Measurements from ENCODE around the gene SPDYA.

The SPDYA gene

GRCh38 chr2:28767337-28767736 is 43.3 kb upstream of the SPDYA start:
- no peak overlapping the region for H4K8ac ChIP-seq (ENCODE audit: low read depth, low read length)
- H3K14ac ChIP-seq (ENCODE audit: low read length), result no peak overlapping the region
- no peak overlapping the region for H2BK12ac ChIP-seq (ENCODE audit: low read length)
- H3K27me3 ChIP-seq (ENCODE audit: insufficient read depth, low read length), result no peaks in the 10 kb centered on the region
- no peak overlapping the region for H2BK5ac ChIP-seq (ENCODE audit: low read depth, low read length, poor library complexity)
- peaks cover 26% of the 10 kb centered on the region for H3K79me2 ChIP-seq (ENCODE audit: control insufficient read depth, insufficient read depth, low read length, poor library complexity)
- H3K4me2 ChIP-seq (ENCODE audit: low read length), result no peak overlapping the region
- H3K23ac ChIP-seq (ENCODE audit: low read length), result no peak overlapping the region
- peak overlapping the region; percentile 2 for H3K4ac ChIP-seq (ENCODE audit: low read depth, low read length)
- no peak overlapping the region for H2BK120ac ChIP-seq (ENCODE audit: insufficient read depth, low read length, poor library complexity)
- no peak overlapping the region for H2AFZ ChIP-seq (ENCODE audit: insufficient read depth, low read length, poor library complexity)
- no peak overlapping the region for H2AK5ac ChIP-seq (ENCODE audit: low read length)
- H4K12ac ChIP-seq (ENCODE audit: low read depth, low read length), result no peak overlapping the region
- no peak overlapping the region for H3K18ac ChIP-seq (ENCODE audit: low read length)
- no peak overlapping the region for H4K91ac ChIP-seq (ENCODE audit: low read depth, low read length)
- no peak for DNase-seq
- no peak overlapping the region for H3K9ac ChIP-seq (ENCODE audit: low read length)
- H3K4me3 ChIP-seq (ENCODE audit: low read depth, low read length), result no peak overlapping the region
- no CpG with 5 or more reads among the region's 3 CpGs for WGBS (ENCODE audit: extremely low coverage, insufficient coverage, insufficient read length)
- no peak overlapping the region for H3K27ac ChIP-seq (ENCODE audit: low read depth, low read length)
- no peaks in the 10 kb centered on the region for H3K79me1 ChIP-seq (ENCODE audit: low read length)
- H3K4me1 ChIP-seq (ENCODE audit: control insufficient read depth in 1 of 2, insufficient read depth in 2 of 2, low read length in 2 of 2), result peaks cover 0 to 3% of the 10 kb centered on the region in 2 experiments
- H3K9me3 ChIP-seq (ENCODE audit: insufficient read depth, low read depth, low read length), result no peaks in the 10 kb centered on the region
- H3K36me3 ChIP-seq (ENCODE audit: control insufficient read depth in 1 of 2, insufficient read depth in 2 of 2, low read length in 2 of 2), result peaks cover 2 to 3% of the 10 kb centered on the region in 2 experiments

GRCh38 chr2:28768422-28768821 is 42.2 kb upstream of the SPDYA start:
- Histone ChIP-seq H3K79me1 (ENCODE audit: low read length) (no peaks in the 10 kb centered on the region), H4K8ac (ENCODE audit: low read depth, low read length) (no peak overlapping the region), H4K12ac (ENCODE audit: low read depth, low read length) (no peak overlapping the region), H3K9me3 (ENCODE audit: insufficient read depth, low read depth, low read length) (no peaks in the 10 kb centered on the region), H2BK120ac (ENCODE audit: insufficient read depth, low read length, poor library complexity) (no peak overlapping the region), H3K27ac (ENCODE audit: low read depth, low read length) (no peak overlapping the region), H3K27me3 (ENCODE audit: insufficient read depth, low read length) (no peaks in the 10 kb centered on the region), H2AFZ (ENCODE audit: insufficient read depth, low read length, poor library complexity) (no peak overlapping the region), H3K23ac (ENCODE audit: low read length) (no peak overlapping the region), H3K14ac (ENCODE audit: low read length) (no peak overlapping the region), H2BK12ac (ENCODE audit: low read length) (no peak overlapping the region), H3K18ac (ENCODE audit: low read length) (no peak overlapping the region), H2BK5ac (ENCODE audit: low read depth, low read length, poor library complexity) (no peak overlapping the region), H3K36me3 (ENCODE audit: control insufficient read depth in 1 of 2, insufficient read depth in 2 of 2, low read length in 2 of 2) (peaks cover 2 to 3% of the 10 kb centered on the region in 2 experiments), H3K4me2 (ENCODE audit: low read length) (no peak overlapping the region), H3K4me3 (ENCODE audit: low read depth, low read length) (no peak overlapping the region), H3K4ac (ENCODE audit: low read depth, low read length) (peak overlapping the region; percentile 64), H4K91ac (ENCODE audit: low read depth, low read length) (no peak overlapping the region), H3K9ac (ENCODE audit: low read length) (no peak overlapping the region), H3K4me1 (ENCODE audit: control insufficient read depth in 1 of 2, insufficient read depth in 2 of 2, low read length in 2 of 2) (peaks cover 0 to 3% of the 10 kb centered on the region in 2 experiments), H3K79me2 (ENCODE audit: control insufficient read depth, insufficient read depth, low read length, poor library complexity) (peaks cover 23% of the 10 kb centered on the region), H2AK5ac (ENCODE audit: low read length) (no peak overlapping the region)
- no peak for DNase-seq

- Histone ChIP-seq H3K4me2 (ENCODE audit: low read length) (no peak overlapping the region), H2BK120ac (ENCODE audit: insufficient read depth, low read length, poor library complexity) (no peak overlapping the region), H3K36me3 (ENCODE audit: control insufficient read depth in 1 of 2, insufficient read depth in 2 of 2, low read length in 2 of 2) (no peaks in the 10 kb centered on the region), H3K4me3 (ENCODE audit: low read depth, low read length) (no peak overlapping the region), H3K9ac (ENCODE audit: low read length) (no peak overlapping the region), H4K12ac (ENCODE audit: low read depth, low read length) (no peak overlapping the region), H3K14ac (ENCODE audit: low read length) (no peak overlapping the region), H2BK5ac (ENCODE audit: low read depth, low read length, poor library complexity) (no peak overlapping the region), H3K23ac (ENCODE audit: low read length) (no peak overlapping the region), H2AK5ac (ENCODE audit: low read length) (no peak overlapping the region), H4K91ac (ENCODE audit: low read depth, low read length) (no peak overlapping the region), H4K8ac (ENCODE audit: low read depth, low read length) (no peak overlapping the region), H3K79me2 (ENCODE audit: control insufficient read depth, insufficient read depth, low read length, poor library complexity) (peaks cover 18% of the 10 kb centered on the region), H3K27ac (ENCODE audit: low read depth, low read length) (no peak overlapping the region), H3K79me1 (ENCODE audit: low read length) (no peaks in the 10 kb centered on the region), H3K4ac (ENCODE audit: low read depth, low read length) (peak overlapping the region; percentile 79), H3K18ac (ENCODE audit: low read length) (no peak overlapping the region), H3K9me3 (ENCODE audit: insufficient read depth, low read depth, low read length) (no peaks in the 10 kb centered on the region), H2AFZ (ENCODE audit: insufficient read depth, low read length, poor library complexity) (no peak overlapping the region), H3K27me3 (ENCODE audit: insufficient read depth, low read length) (no peaks in the 10 kb centered on the region), H3K4me1 (ENCODE audit: control insufficient read depth in 1 of 2, insufficient read depth in 2 of 2, low read length in 2 of 2) (peaks cover 0 to 3% of the 10 kb centered on the region in 2 experiments), H2BK12ac (ENCODE audit: low read length) (no peak overlapping the region)
- no CpG with 5 or more reads among the region's 5 CpGs for WGBS (ENCODE audit: extremely low coverage, insufficient coverage, insufficient read length)
- DNase-seq, result no peak
These were observed 41.7 kb upstream of the SPDYA start for GRCh38 chr2:28768952-28769351.

GRCh38 chr2:28772351-28772750 is 38.3 kb upstream of the SPDYA start:
- Histone ChIP-seq H2BK120ac (ENCODE audit: insufficient read depth, low read length, poor library complexity) (no peak overlapping the region), H2BK12ac (ENCODE audit: low read length) (no peak overlapping the region), H3K18ac (ENCODE audit: low read length) (no peak overlapping the region), H3K23ac (ENCODE audit: low read length) (no peak overlapping the region), H3K14ac (ENCODE audit: low read length) (no peak overlapping the region), H3K4me1 (ENCODE audit: control insufficient read depth in 1 of 2, insufficient read depth in 2 of 2, low read length in 2 of 2) (no peaks in the 10 kb centered on the region), H4K12ac (ENCODE audit: low read depth, low read length) (no peak overlapping the region), H4K91ac (ENCODE audit: low read depth, low read length) (no peak overlapping the region), H3K9me3 (ENCODE audit: insufficient read depth, low read depth, low read length) (no peaks in the 10 kb centered on the region), H4K8ac (ENCODE audit: low read depth, low read length) (no peak overlapping the region), H3K4ac (ENCODE audit: low read depth, low read length) (peak overlapping the region; percentile 69), H3K4me3 (ENCODE audit: low read depth, low read length) (no peak overlapping the region), H2AFZ (ENCODE audit: insufficient read depth, low read length, poor library complexity) (no peak overlapping the region), H3K4me2 (ENCODE audit: low read length) (no peak overlapping the region), H2BK5ac (ENCODE audit: low read depth, low read length, poor library complexity) (no peak overlapping the region), H3K79me1 (ENCODE audit: low read length) (no peaks in the 10 kb centered on the region), H3K36me3 (ENCODE audit: control insufficient read depth in 1 of 2, insufficient read depth in 2 of 2, low read length in 2 of 2) (peaks cover 3 to 5% of the 10 kb centered on the region in 2 experiments), H3K27ac (ENCODE audit: low read depth, low read length) (no peak overlapping the region), H2AK5ac (ENCODE audit: low read length) (no peak overlapping the region), H3K79me2 (ENCODE audit: control insufficient read depth, insufficient read depth, low read length, poor library complexity) (peaks cover 14% of the 10 kb centered on the region), H3K9ac (ENCODE audit: low read length) (no peak overlapping the region), H3K27me3 (ENCODE audit: insufficient read depth, low read length) (no peaks in the 10 kb centered on the region)
- WGBS (ENCODE audit: extremely low coverage, insufficient coverage, insufficient read length), result no CpG with 5 or more reads among the region's 2 CpGs
- peak in 1 of 2 donors; percentile 60 for DNase-seq

Data from trophoblast cell (in vitro differentiated cells and primary cell).